OCI-LY3 (cell line): Measurements from ENCODE around the gene RRAD.

ENCODE experiments used
- H2AFZ ChIP-seq: fragments of 200-600, 300-600 bp; shearing (Covaris generic); 2 replicates; pipeline ENCODE4 v1.6.0; 2014; ENCODE audit warnings: antibody characterized with exemption, low read depth, low read length
- H3K27ac ChIP-seq: fragments of 200-600, 300-600 bp; sonication (generic); 2 replicates; pipeline ENCODE4 v1.5.1; 2014; ENCODE audit warnings: mild to moderate bottlenecking, low read length, moderate library complexity, mixed read lengths
- H3K27me3 ChIP-seq: fragments of 200-600, 300-600 bp; sonication (generic); 2 replicates; pipeline ENCODE4 v1.6.1; 2014; ENCODE audit warnings: low read depth, low read length, mixed read lengths
- H3K36me3 ChIP-seq: fragments of 200-600, 300-600 bp; sonication (generic); replicated peaks from 2 replicates; pipeline ENCODE3; 2014; ENCODE audit warnings: low read depth, low read length, mixed read lengths
- H3K4me1 ChIP-seq: fragments of 300-600, 200-600 bp; sonication (generic); 2 replicates; pipeline ENCODE4 v1.6.1; 2014; ENCODE audit warnings: low read length, mixed read lengths
- H3K4me2 ChIP-seq: fragments of 200-600, 300-600 bp; sonication (generic); 2 replicates; pipeline ENCODE4 v1.6.1; 2014; ENCODE audit warnings: low read length, mixed read lengths
- H3K4me3 ChIP-seq: fragments of 300-600, 200-600 bp; sonication (generic); 2 replicates; pipeline ENCODE4 v1.5.1; 2014; ENCODE audit warnings: antibody characterized with exemption, mild to moderate bottlenecking, low read length, moderate library complexity
- H3K79me2 ChIP-seq: fragments of 300-600, 200-600 bp; shearing (Covaris generic); 2 replicates; pipeline ENCODE4 v1.6.1; 2014; ENCODE audit warnings: mild to moderate bottlenecking, low read length, mixed read lengths
- H3K9ac ChIP-seq: fragments of 300-600, 200-600 bp; shearing (Covaris generic); 2 replicates; pipeline ENCODE4 v1.6.0; 2014; ENCODE audit warnings: mild to moderate bottlenecking, low read length, moderate library complexity
- H3K9me3 ChIP-seq: fragments of 200-600, 300-600 bp; shearing (Covaris generic); 2 replicates; pipeline ENCODE4 v1.6.1; 2014; ENCODE audit warnings: low read length, mixed read lengths; ENCODE audit not compliant: insufficient read depth
- H4K20me1 ChIP-seq: fragments of 200-600, 300-600 bp; sonication (generic); 2 replicates; pipeline ENCODE4 v1.6.1; 2016; ENCODE audit warnings: low read length, mixed read lengths; ENCODE audit not compliant: insufficient read depth
- CTCF ChIP-seq: fragments of 200-600, 300-600 bp; sonication (generic); IDR thresholded peaks from 2 replicates; pipeline ENCODE4 v1.5.1; 2014; ENCODE audit warnings: antibody characterized with exemption, low read length, low read depth
- EZH2phosphoT487 ChIP-seq: fragments of 200-600 bp; shearing (Covaris generic); IDR thresholded peaks from 2 replicates; pipeline ENCODE4 v1.6.1; 2018; ENCODE audit warnings: antibody characterized with exemption, mixed run types, low read depth

The RRAD gene

GRCh38 chr16:66918803-66919568 is 6.3 kb downstream of the RRAD start, which contains the start of gene CDH16:
CDH16 (minus strand) TSS chr16:66918885; CDS start chr16:66918065, 820 bp downstream.
- TF ChIP-seq EZH2phosphoT487 (no peak), CTCF (no peak)

GRCh38 chr16:66918355-66918754 is 7.0 kb downstream of the RRAD start:
- Histone ChIP-seq H2AFZ (no peak overlapping the region), H3K4me1 (0 out of 2 replicates have a peak, but pooled peaks cover 3% of the 10 kb centered on the region), H3K4me3 (no peak overlapping the region), H3K79me2 (no peaks in the 10 kb centered on the region), H3K4me2 (no peak overlapping the region), H3K9me3 (no peaks in the 10 kb centered on the region), H3K36me3 (no peaks in the 10 kb centered on the region), H3K27me3 (0 out of 2 replicates have a peak, but pooled peaks cover 8% of the 10 kb centered on the region), H3K27ac (no peak overlapping the region), H4K20me1 (no peaks in the 10 kb centered on the region), H3K9ac (no peak overlapping the region)
- no peak for TF ChIP-seq CTCF
- no peak for TF ChIP-seq EZH2phosphoT487

More at GRCh38 chr16:66918803-66919568, 6.3 kb downstream of the RRAD start, which contains the start of gene CDH16:
- no peaks in the 10 kb centered on the region for H4K20me1 ChIP-seq
- no peak within 1 kb of the TSS for H3K9ac ChIP-seq
- no peaks in the 10 kb centered on the region for H3K36me3 ChIP-seq
- H2AFZ ChIP-seq: no peak within 1 kb of the TSS
- H3K4me3 ChIP-seq: no peak within 1 kb of the TSS
- no peaks in the 10 kb centered on the region for H3K79me2 ChIP-seq
- no peaks in the 10 kb centered on the region for H3K9me3 ChIP-seq
- no peak within 1 kb of the TSS for H3K27ac ChIP-seq
- no peak within 1 kb of the TSS for H3K4me2 ChIP-seq
- 0 out of 2 replicates have a peak, but pooled peaks cover 3% of the 10 kb centered on the region for H3K4me1 ChIP-seq
- H3K27me3 ChIP-seq: 0 out of 2 replicates have a peak, but pooled peaks cover 8% of the 10 kb centered on the region

GRCh38 chr16:66917741-66918140 is 7.6 kb downstream of the RRAD start:
- Histone ChIP-seq H3K27me3 (0 out of 2 replicates have a peak, but pooled peaks cover 8% of the 10 kb centered on the region), H2AFZ (no peak overlapping the region), H3K4me3 (no peak overlapping the region)

More at GRCh38 chr16:66917741-66918140, 7.6 kb downstream of the RRAD start:
- H3K4me2 ChIP-seq: no peak overlapping the region
- H4K20me1 ChIP-seq: no peaks in the 10 kb centered on the region
- no peak overlapping the region for H3K27ac ChIP-seq
- H3K9me3 ChIP-seq: no peaks in the 10 kb centered on the region
- no peak overlapping the region for H3K9ac ChIP-seq
- TF ChIP-seq CTCF: no peak
- TF ChIP-seq EZH2phosphoT487: no peak
- no peaks in the 10 kb centered on the region for H3K79me2 ChIP-seq
- 0 out of 2 replicates have a peak, but pooled peaks cover 3% of the 10 kb centered on the region for H3K4me1 ChIP-seq
- no peaks in the 10 kb centered on the region for H3K36me3 ChIP-seq
